Body of pancreas (tissue), 4 donors: ENCODE results near the gene ACOX3. TPM values are rescaled to one million over a fixed set of nuclear protein-coding genes. Genes with fewer than 3 reads are reported as not detected.
"Not testable (repeated sequence)": the region's sequence is repeated elsewhere in the genome, so short reads cannot be mapped to it uniquely, and the experiment has no call there.

Source experiments
- ATAC-seq: fragments of 150-250 bp; one replicate; pipeline ENCODE4 v1.9.1; 2016
- DNase-seq, 4 donors: peaks; one replicate each; pipeline ENCODE4 v3.0.0-alpha.2; 2019
- H3K27ac ChIP-seq, 4 donors: fragments of 200-600 bp; sonication (generic); 1 replicate in 3 of 4; 2 replicates in 1 of 4; pipeline versions ENCODE4 v1.5.1 to v1.6.1; 2016 to 2019; ENCODE audit warnings: mild to moderate bottlenecking in 1 of 4, mixed read lengths in 1 of 4, moderate library complexity in 1 of 4
- H3K27me3 ChIP-seq, 2 donors: fragments of 200-600 bp; sonication (generic); one replicate each; pipeline ENCODE4 v1.6.0; 2016; ENCODE audit warnings: mild to moderate bottlenecking in 1 of 2
- H3K36me3 ChIP-seq, 2 donors: fragments of 200-600 bp; sonication (generic); replicated peaks in 1 of 2; 2 replicates each; pipeline ENCODE4 v1.5.1; 2016; ENCODE audit warnings: low read depth in 2 of 2; ENCODE audit not compliant: insufficient read depth in 1 of 2
- H3K4me1 ChIP-seq: fragments of 200-600 bp; sonication (generic); one replicate; pipeline ENCODE4 v1.6.0; 2016
- H3K4me3 ChIP-seq, 2 donors: fragments of 200-600 bp; sonication (generic); 1 replicate in 1 of 2; 2 replicates in 1 of 2; pipeline ENCODE4 v1.5.1; 2016 to 2019
- H3K9me3 ChIP-seq, 3 donors: fragments of 200-600 bp; sonication (generic); 1 replicate in 2 of 3; 2 replicates in 1 of 3; pipeline ENCODE4 v1.5.1; 2016
- POLR2A ChIP-seq, 3 donors: fragments of 450-650 bp; IDR thresholded peaks; one replicate each; pipeline ENCODE4 v1.6.1; 2016; ENCODE audit warnings: antibody characterized with exemption in 3 of 3, mild to moderate bottlenecking in 2 of 3
- WGBS, 2 donors: methylation state at CpG; one replicate each; pipeline ENCODE4 v1.1.5; 2017; 5-methylcytosine and 5-hydroxymethylcytosine counted together
- intact Hi-C: fragments of 100-400 bp; cut with DNase I; formaldehyde crosslinking; loops from one replicate; pipeline ENCODE4 v1.15.1; 2023
- total RNA-seq, 2 donors: library from RNA; depleted of rRNA; stranded (reverse); fragments of >200 nt; gene quantifications; one replicate each; pipeline ENCODE4 v1.1.0, GENCODE V29; 2016
- TF ChIP-seq, protein P1 (sequence below), 7 experiments: fragments of 450-650 bp in 4 of 7; fragments of 200-600 bp in 3 of 7; sonication (generic) in 3 of 7; IDR thresholded peaks; one replicate each; pipeline ENCODE4 v1.5.1; 2016 to 2019; ENCODE audit warnings: antibody characterized with exemption in 7 of 7

The ACOX3 gene
- total RNA-seq, 2 donors from 2014 or later = 18.4 to 23.4 TPM

GRCh38 chr4:8388528-8388870 lies 52.0 kb downstream of the ACOX3 start:
- no peak overlapping the region for H3K4me3 ChIP-seq
- H3K36me3 ChIP-seq = peaks cover 0 to 29% of the 10 kb centered on the region in 2 donors
- H3K27ac ChIP-seq = no peak overlapping the region
- DNase-seq = no peak
- intact Hi-C loops = no loop called here
- no peak for TF ChIP-seq POLR2A (IDR thresholded peaks at IDR 0.05)
- TF ChIP-seq, protein P1, sequence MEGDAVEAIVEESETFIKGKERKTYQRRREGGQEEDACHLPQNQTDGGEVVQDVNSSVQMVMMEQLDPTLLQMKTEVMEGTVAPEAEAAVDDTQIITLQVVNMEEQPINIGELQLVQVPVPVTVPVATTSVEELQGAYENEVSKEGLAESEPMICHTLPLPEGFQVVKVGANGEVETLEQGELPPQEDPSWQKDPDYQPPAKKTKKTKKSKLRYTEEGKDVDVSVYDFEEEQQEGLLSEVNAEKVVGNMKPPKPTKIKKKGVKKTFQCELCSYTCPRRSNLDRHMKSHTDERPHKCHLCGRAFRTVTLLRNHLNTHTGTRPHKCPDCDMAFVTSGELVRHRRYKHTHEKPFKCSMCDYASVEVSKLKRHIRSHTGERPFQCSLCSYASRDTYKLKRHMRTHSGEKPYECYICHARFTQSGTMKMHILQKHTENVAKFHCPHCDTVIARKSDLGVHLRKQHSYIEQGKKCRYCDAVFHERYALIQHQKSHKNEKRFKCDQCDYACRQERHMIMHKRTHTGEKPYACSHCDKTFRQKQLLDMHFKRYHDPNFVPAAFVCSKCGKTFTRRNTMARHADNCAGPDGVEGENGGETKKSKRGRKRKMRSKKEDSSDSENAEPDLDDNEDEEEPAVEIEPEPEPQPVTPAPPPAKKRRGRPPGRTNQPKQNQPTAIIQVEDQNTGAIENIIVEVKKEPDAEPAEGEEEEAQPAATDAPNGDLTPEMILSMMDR (IDR thresholded peaks at IDR 0.05) = no peak
- H3K4me1 ChIP-seq = no peaks in the 10 kb centered on the region
- H3K27me3 ChIP-seq = no peaks in the 10 kb centered on the region
- no peaks in the 10 kb centered on the region for H3K9me3 ChIP-seq
- no peak for ATAC-seq
- 88 to 98% methylated on average over 8 to 12 of the region's 12 CpGs for WGBS, 2 donors

DNA sequence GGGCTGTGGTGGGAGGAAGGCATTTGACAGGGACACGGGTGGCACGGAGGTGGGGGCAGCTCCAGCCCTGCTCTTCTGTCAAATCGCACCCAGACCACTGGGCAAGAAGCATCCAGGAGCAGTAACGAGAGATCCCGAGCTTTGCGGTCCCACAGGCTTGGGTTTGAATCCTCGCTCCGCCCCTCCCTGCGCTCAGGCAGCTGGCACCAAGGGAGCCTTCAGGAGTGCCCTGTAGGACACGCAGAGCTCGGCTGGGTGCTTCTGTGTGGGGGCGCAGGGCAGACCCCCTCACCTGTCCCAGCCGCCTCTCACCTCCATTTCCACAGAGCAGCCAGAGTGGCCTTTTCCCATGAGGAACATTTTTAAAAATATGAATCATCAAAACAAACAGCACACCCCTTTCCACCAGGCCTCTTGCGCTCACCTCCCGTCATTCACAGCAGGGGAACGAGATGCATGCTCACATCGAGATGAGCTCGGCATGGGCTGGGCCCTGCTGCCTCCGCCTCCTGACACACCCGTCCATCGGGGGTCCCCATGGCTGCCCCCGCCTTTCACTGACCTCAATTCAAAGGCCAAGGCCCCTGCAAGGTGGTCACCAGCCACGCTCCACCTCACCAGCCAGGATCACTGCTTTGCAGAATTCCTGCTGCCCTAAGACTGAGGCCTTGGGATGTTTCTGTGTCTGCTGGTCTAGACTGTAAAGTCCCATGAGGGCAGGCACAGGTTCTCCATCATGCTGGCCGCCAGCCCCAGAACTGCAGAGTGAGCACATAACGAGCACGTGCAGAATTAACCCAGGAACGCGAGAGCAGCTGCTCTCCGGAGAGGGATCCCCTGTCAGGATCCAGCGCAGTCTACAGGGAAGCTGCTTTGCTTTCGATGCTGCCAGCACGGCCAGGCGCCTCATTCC lies 52.7 kb downstream of the ACOX3 start:
- no peak for TF ChIP-seq POLR2A (IDR thresholded peaks at IDR 0.05)
- TF ChIP-seq, protein P1 (IDR thresholded peaks at IDR 0.05) = no peak
- no peaks in the 10 kb centered on the region for H3K27me3 ChIP-seq
- no peak overlapping the region for H3K27ac ChIP-seq
- DNase-seq (no peak), ATAC-seq (no peak)
- H3K9me3 ChIP-seq = no peaks in the 10 kb centered on the region
- WGBS, 2 donors = 90 to 92% methylated on average over 19 to 33 of the region's 33 CpGs
- intact Hi-C loops = no loop called here
- peaks cover 0 to 29% of the 10 kb centered on the region in 2 donors for H3K36me3 ChIP-seq
- H3K4me3 ChIP-seq = no peak overlapping the region
- H3K4me1 ChIP-seq = no peaks in the 10 kb centered on the region

DNA sequence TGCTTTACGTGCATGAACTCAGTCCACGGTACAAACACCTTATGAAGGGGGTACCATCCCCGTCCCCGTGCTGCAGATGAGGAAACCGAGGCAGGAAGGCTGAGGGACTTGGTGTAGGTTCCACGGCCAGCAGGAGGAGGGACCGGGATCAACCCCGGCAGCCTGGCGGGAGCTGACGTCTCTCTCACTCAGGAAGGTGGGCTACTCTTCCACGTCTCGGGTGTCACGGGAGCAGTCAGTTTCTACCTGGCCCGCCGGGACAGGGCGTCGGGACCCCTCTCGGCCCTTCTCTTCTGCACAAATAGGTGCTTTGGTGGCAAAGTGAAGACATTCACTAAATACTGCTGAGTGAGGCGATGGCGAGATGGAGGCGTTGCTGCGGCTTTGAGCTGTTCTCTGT lies 53.3 kb downstream of the ACOX3 start:
- Histone ChIP-seq H3K36me3 (peaks cover 0 to 25% of the 10 kb centered on the region in 2 donors), H3K4me1 (no peaks in the 10 kb centered on the region), H3K4me3 (no peak overlapping the region), H3K27me3 (no peaks in the 10 kb centered on the region), H3K9me3 (no peaks in the 10 kb centered on the region), H3K27ac (no peak overlapping the region)
- no peak for TF ChIP-seq POLR2A (IDR thresholded peaks at IDR 0.05)
- TF ChIP-seq, protein P1 (IDR thresholded peaks at IDR 0.05) = no peak
- no peak for DNase-seq
- no peak for ATAC-seq
- 93 to 94% methylated on average over 21 to 22 of the region's 22 CpGs for WGBS, 2 donors
- intact Hi-C loops = no loop called here

DNA sequence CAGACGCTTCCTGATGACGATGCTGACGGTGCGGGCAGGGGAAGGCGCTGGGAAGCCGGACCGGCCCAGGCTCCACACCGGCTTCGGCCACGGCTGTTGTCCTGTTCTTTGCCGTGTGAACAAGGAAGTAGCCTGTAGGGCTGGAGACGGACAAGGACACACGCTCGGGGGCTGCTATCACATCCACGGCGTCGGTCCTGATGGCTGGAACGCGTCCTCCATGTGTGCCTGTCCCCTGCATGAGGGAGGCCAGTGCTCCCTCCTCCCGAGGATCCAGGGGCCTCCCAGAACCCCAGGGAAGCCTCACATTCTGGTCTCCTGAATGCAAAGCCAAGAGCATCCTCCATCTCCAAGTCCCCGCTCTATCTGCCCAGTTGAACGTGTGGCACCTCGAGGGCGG lies 53.8 kb downstream of the ACOX3 start:
- H3K27me3 ChIP-seq = no peaks in the 10 kb centered on the region
- DNase-seq (no peak), ATAC-seq (no peak)
- H3K9me3 ChIP-seq = no peaks in the 10 kb centered on the region
- 94 to 97% methylated on average over 20 to 24 of the region's 24 CpGs for WGBS, 2 donors
- H3K27ac ChIP-seq = no peak overlapping the region
- peaks cover 0 to 25% of the 10 kb centered on the region in 2 donors for H3K36me3 ChIP-seq
- TF ChIP-seq, protein P1 (IDR thresholded peaks at IDR 0.05) = no peak
- H3K4me3 ChIP-seq = no peak overlapping the region
- no peaks in the 10 kb centered on the region for H3K4me1 ChIP-seq
- intact Hi-C loops = no loop called here

DNA sequence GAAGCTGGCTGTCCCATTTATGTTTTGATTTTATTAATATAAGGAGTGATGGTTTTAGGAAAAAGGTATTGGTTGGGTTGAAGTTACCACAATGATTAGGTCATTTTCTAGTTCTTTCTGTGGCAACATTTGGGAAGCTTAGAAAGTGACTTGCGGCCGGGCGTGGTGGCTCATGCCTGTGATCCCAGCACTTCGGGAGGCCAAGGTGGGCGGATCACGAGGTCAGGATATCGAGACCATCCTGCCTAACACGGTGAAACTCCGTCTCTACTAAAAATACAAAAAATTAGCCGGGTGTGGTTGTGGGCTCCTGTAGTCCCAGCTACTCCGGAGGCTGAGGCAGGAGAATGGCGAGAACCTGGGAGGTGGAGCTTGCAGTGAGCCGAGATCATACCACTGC lies 54.4 kb downstream of the ACOX3 start:
- H3K4me1 ChIP-seq, H3K9me3 ChIP-seq, intact Hi-C loops, ATAC-seq, DNase-seq, H3K4me3 ChIP-seq, H3K27ac ChIP-seq, H3K27me3 ChIP-seq: not testable (repeated sequence)
- 92 to 95% methylated on average over 13 of the region's 13 CpGs for WGBS, 2 donors
- H3K36me3 ChIP-seq = peaks cover 0 to 20% of the 10 kb centered on the region in 2 donors
